AG08396 (cell line): ENCODE measurements around the gene METTL5.
A peak's percentile ranks its signal among the peaks of the same experiment; 100 is the strongest.

ENCODE experiments used
- DNase-seq: peaks from one replicate; pipeline ENCODE4 v3.0.0; 2012; ENCODE audit warnings: low spot score, mixed read lengths

Gene METTL5

DNA sequence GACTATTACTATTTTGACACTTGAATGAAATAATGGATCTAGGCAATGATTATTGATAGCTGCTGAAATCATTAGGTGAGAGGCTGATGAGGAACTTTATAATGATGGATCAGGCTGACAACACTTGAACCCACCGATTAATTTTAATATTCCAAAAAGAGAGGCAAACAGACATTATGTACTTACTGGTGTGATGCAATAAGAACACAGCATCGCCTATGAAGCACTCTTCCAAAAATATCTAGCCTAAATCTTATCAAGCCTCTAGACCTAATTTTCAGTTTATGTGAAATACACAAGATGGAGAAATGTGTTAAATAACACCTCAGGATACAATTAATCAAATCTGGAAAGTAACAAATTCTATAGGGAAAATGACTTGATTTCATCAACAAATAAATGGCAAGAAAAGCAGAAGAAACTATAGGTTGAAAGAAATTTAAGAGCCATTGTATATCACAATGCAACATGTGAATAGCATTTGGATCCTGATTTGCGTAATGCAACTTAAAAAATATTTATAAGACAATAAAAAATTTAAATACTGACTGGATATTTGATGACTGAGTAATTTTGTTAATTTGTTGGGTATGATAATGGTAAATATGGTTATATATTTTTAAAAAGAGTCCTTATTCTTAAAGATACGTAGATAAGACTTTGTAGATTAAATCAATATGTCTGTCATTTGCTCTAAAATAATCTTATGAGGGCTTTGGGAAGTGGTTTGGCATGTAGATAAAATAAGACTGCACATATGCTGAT lies 43.3 kb downstream of the METTL5 start:
- no peak for DNase-seq

DNA sequence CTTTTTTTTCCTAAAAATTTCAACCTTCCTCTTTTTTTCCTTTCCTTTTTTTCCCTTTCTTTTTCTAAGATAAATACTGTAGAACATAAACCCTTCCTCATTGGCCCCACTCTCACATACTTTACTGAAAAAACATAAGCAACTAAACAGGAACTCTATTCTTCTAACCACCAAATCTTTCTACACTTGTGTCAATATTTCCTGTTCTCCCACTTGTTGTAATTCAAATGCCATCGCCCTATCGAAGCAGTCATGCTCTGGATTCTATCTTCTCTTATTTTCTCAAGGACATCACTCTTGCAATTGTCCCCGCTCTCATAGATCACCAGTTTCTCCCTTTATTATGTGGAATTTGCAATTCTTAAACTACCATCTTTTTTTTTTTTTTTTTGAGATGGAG lies 46.3 kb downstream of the METTL5 start:
- no peak for DNase-seq

DNA sequence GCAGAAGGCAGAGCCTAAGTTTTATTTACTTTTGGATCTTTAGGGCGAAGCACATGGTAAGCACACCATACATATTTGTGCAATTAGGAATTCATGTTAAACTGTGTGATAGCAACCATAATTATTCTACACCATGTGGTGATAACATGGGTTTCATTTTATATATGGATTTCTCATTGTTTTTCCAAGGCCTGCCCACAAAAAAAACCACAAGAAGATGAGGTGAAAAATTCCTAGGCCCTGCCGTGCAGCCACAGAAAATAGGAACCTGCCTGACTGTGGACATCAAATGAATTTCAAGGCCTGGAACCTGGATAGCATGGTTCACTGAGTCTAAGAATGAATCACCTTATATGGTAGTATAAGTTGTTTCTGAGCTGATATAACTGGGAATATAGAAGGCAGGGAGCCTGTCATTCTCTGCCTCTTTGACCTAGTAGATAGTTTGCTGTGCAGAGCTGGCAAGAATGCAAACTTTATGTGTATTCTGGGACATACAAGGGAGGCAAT lies 48.4 kb downstream of the METTL5 start:
- no peak for DNase-seq

DNA sequence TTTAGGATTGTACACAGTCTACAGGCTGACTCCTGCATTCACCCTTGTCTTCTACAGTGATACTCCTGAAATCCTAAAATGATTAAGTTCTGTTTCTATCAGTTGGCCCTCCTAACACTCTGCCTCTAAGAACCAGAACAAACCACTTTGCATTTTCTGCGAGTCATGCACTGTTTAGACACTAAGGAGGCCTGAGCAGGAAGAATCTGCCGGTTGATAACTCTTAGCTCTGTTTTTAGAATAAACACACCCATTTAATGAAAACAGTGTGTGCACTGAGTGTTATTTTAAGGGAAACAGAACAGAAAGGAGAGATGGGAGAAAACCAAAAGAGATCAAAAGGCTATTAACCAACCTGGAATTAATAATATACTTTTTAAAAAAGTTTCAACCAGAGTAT lies 48.9 kb downstream of the METTL5 start:
- DNase-seq, result peak; percentile 28

DNA sequence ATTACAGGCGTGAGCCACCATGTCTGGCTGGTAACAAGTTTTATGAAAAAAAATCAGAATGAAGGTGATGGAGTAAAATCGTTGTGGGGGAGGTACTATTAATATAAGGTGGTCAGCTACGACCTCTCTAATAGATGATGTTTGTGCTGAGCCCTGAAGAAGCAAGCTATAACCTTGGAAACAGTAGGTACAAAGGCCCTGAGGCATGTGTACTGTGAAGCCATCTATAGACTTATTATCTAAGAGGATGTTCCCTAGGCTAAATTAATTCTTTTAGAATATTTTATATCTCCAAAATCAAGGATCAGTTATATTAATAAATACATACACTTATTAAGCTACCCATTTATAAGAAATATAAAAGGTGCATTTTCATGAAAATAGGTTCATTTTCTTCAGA lies 49.4 kb downstream of the METTL5 start:
- DNase-seq, result no peak

DNA sequence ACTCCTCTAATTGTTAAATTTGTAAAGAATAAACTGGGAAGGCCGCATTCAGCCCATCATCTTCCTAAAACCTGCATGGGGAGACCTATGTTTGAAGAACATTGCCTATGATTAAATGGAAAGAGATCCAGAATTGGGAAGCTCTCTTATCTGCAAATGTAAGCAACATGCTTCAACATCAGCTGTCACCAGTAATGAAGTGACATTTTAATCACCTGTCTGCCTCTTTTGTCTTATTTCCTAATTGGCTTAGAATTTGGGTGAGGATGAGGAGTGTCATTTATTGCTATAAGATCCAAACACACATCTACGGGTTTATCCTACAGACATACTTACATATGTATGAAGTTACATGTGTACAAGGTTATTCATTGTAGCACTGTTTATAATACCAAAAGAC lies 52.1 kb downstream of the METTL5 start:
- DNase-seq, result no peak

DNA sequence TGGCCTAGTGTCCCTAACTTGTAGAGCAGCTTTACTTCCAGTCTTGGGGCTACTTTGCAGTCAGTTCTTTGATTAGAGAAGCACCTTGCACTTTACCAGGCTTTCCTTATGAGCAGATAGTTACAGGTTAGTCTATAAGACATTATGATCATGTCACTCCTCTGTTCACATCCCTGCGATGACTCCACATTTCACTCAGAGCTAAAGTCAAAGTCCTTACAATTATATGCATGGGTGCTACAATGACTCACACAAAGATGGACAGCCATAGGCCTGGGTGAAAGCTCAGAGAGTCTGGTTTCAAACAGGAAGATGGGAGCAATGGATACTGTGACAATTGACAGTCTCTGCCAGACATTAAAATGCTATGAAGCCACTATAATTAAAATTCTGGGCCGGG lies 53.1 kb downstream of the METTL5 start:
- DNase-seq, result no peak

DNA sequence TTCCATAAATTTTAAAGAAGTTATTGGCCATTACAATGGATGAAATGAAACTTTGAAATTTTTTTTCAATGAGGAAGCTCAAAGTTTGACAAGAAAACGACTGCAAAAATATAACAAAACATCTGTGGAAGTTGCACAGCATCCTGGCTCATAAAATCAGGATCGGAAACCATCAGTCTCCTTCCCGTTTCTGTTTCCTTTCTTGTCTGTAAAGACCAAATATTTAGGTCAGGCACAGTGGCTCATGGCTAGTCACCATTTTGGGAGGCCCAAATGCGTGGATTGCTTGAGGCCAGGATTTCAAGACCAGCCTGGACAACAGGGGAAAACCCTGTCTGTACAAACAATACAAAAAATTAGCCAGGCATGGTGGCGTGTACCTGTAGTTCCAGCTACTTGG lies 53.7 kb downstream of the METTL5 start:
- no peak for DNase-seq

DNA sequence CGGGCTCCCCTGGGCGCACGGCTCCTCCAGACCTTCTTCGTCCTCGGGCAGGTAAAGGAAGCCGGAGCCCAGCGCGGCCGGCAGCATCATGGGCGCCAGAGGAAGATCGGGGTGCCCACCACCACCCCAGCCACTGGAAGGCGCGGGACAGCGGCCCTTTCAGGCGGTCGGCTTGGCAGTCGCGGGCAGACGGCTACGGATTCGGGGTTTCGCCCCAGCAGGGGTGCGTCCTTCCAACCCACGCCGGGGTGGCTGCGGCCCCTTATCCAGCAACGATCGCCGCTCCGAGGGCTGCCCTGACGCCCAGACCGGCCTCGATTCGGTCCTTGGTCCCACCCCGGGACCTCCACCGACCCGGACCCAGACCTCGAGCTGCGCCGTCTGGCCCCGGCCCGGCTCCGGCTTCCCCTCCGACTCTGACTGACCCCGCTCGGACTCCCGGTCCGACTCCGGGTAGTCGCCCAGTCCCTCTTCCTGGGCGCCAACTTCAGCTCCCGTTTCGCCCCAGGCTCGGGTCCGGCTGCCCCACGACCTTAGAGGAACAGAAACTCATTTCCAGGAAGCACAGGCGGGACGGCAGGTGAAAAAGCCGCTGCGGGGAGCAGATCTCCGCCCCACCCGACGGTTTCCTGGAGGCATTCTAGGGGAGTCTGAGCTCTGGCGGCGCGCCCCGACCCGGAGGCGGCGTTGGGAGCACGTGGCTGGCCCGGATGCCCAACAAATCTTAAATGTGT lies 56.3 kb downstream of the METTL5 start:
- DNase-seq, result no peak

DNA sequence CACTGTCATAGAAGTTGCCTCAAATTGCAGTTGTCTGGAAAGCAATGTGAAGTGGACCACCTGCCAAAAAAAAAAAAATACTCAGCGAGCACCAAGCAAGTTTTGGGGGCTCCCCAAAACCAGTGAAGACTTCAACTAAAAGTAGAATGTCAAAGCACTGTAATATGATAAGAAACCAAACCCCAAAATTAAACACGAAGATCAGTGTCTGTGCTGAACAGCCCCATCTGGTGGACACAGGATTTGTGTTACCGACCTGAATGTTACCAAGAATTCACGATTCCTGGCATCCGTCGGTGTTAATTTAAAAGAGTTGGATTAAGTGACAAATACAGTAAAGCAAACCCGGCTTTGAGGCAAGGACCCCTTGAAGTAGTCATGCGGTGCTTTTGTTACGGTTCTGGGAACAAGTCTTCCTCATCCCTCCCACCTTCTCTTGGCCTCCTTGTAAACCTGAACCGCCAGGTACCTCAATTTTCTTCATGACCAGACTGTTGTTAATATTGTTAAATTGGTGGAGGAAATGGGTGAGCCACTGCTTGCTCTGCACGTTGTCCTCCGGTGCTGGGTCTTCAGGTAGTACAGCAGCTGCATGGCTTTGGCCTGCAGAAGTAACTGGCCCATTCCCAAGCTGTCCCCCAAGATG lies 57.3 kb downstream of the METTL5 start:
- peak; percentile 74 for DNase-seq

DNA sequence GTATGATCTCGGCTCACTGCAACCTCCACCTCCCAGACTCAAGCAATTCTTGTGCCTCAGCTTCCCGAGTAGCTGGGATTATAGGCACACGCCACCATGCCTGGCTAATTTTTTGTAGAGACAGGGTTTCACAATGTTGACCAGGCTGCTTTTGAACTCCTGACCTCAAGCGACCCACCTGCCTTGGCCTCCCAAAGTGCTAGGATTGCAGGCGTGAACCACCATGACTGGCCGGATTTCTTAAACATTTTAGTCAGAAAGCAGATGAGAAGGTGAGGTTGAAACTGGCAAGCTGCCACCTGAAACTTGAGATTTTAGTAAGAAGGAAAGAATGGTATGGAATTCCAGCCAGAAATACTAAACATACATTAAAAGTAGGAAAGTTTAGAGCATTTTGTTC lies 59.2 kb downstream of the METTL5 start:
- no peak for DNase-seq

DNA sequence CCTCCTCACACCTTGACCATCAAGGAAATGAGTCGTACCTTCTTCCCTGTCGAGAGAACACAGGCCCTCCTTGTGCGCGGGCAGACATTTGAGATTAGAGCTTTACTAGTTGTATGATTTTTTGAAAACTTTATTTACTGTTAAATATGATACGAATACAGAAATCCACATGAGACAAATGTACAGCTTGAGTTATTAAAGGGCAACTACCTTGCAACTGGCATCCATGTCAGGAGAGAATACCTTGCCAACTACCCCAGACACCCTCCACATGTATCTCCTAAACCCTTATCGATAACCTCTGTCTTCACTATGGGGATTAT lies 62.8 kb downstream of the METTL5 start:
- DNase-seq, result no peak
